ENCODE results near the gene RNF144A. TPM values are rescaled to one million over a fixed set of nuclear protein-coding genes. Genes with fewer than 3 reads are reported as not detected.

The RNF144A gene
- total and polyA plus RNA-seq, 10 of the 15 experiments (the other 5 are each of a cell fraction or from before 2014, with no cell fraction given): 0.02 to 12.1 (median 0.48) TPM; not detected in 1

- FAIRE-seq (no peak), ATAC-seq (no peak), DNase-seq (ENCODE audit: low read depth, low spot score) (no peak)
- TF ChIP-seq RBBP5 (conservative IDR thresholded peaks at IDR 0.05): no peak
- no peak for TF ChIP-seq RUNX3 (IDR thresholded peaks at IDR 0.05; ENCODE audit: low read length)
- no peak for TF ChIP-seq SMAD1 (IDR thresholded peaks at IDR 0.05; ENCODE audit: low read depth, partially characterized antibody)
- no peak for TF ChIP-seq ATF3 (IDR thresholded peaks at IDR 0.05; ENCODE audit: borderline replicate concordance, extremely low read depth, low read depth, low read length)
- TF ChIP-seq CBX3 (IDR thresholded peaks at IDR 0.05; ENCODE audit: borderline replicate concordance, low read depth): no peak
- TF ChIP-seq KAT2A (conservative IDR thresholded peaks at IDR 0.05; ENCODE audit: control insufficient read depth, low read depth, low read length): no peak
- TF ChIP-seq HSF1 (IDR thresholded peaks at IDR 0.05; ENCODE audit: low read depth, low read length): no peak
- no peak for TF ChIP-seq ZBTB4 (CRISPR knock-in tag; IDR thresholded peaks at IDR 0.05)
- no peak for TF ChIP-seq KLF5 (IDR thresholded peaks at IDR 0.05; ENCODE audit: partially characterized antibody)
- no peak for TF ChIP-seq STAT3 (IDR thresholded peaks at IDR 0.05; ENCODE audit: low read depth, low read length)
- no peak for TF ChIP-seq BCL3 (IDR thresholded peaks at IDR 0.05; ENCODE audit: borderline replicate concordance, insufficient read depth, low read depth, low read length, poor library complexity, severe bottlenecking)
- TF ChIP-seq RB1 (IDR thresholded peaks at IDR 0.05; ENCODE audit: borderline replicate concordance): no peak
- no peak for TF ChIP-seq ZNF622 (IDR thresholded peaks at IDR 0.05)
- no peak for TF ChIP-seq CHD4 (IDR thresholded peaks at IDR 0.05)
- TF ChIP-seq ELK1 (IDR thresholded peaks at IDR 0.05; ENCODE audit: low read depth, low read length): no peak
- BruUV-seq (replicated peaks): no TSS peak
- SMC1A ChIA-PET (ENCODE audit: uncharacterized antibody, unreplicated experiment): interaction anchor here (0.9 to 4.9 kb wide), 19 partner anchors 11 to 188 kb away, joined by 3 to 56 read pairs (median 6); partner anchors contain the start of gene RNF144A
- H3K36me3 ChIP-seq (ENCODE audit: control insufficient read depth in 2 of 2, insufficient read depth in 2 of 2, low read length in 1 of 2): no peaks in the 10 kb centered on the region
- no peaks in the 10 kb centered on the region for H3K9me3 ChIP-seq (replicated peaks; ENCODE audit: control insufficient read depth, insufficient read depth, low read length)
- RAD21 ChIA-PET (ENCODE audit: unreplicated experiment): interaction anchor here (0.7 to 3.2 kb wide), 16 partner anchors 14 to 118 kb away, joined by 3 to 32 read pairs (median 4); no protein-coding TSS in a partner anchor
- 48% methylated on average over 12 of the region's 12 CpGs for WGBS (ENCODE audit: insufficient coverage, insufficient replicate concordance, low lambda C conversion rate, missing lambda C conversion rate)
- H4K20me1 ChIP-seq (ENCODE audit: control insufficient read depth, insufficient read depth): no peaks in the 10 kb centered on the region
- H3K27me3 ChIP-seq (replicated peaks in 1 of 2; ENCODE audit: control insufficient read depth in 2 of 2, insufficient read depth in 2 of 2, low read length in 1 of 2): no peaks in the 10 kb centered on the region; a peak in 1 of 4 replicates
- H3K4me3 ChIP-seq: no peak overlapping the region
- in situ Hi-C loops (cut with MboI): no loop called here
- no peak overlapping the region for H3K4me2 ChIP-seq (ENCODE audit: control insufficient read depth, insufficient read depth)
- no peaks in the 10 kb centered on the region for H3K4me1 ChIP-seq (ENCODE audit: control insufficient read depth, insufficient read depth, low read length)
- POLR2A ChIA-PET: interaction anchor here (0.5 to 1.4 kb wide), 3 partner anchors 16 to 138 kb away, joined by 3 read pairs; partner anchors contain the start of gene RSAD2
- CTCF ChIA-PET: interaction anchor here (0.7 to 6.5 kb wide), 23 partner anchors 8 to 189 kb away, joined by 3 to 107 read pairs (median 6); partner anchors contain the start of gene RNF144A
- no peak overlapping the region for H2AFZ ChIP-seq (ENCODE audit: control insufficient read depth, low read depth, low read length)
- no peak overlapping the region for H3K27ac ChIP-seq (ENCODE audit: control insufficient read depth, insufficient read depth)
- intact Hi-C loops (cut with micrococcal nuclease; ENCODE audit: unreplicated experiment): no loop called here
- H3K79me2 ChIP-seq (ENCODE audit: control insufficient read depth, insufficient read depth, low read length): no peaks in the 10 kb centered on the region
- no peak overlapping the region for H3K9ac ChIP-seq (ENCODE audit: control insufficient read depth, insufficient read depth, low read length)
Observed at GRCh38 chr2:7015007-7015950, 98.1 kb downstream of the RNF144A start.
